Central memory CD8-positive, alpha-beta T cell (primary cell): ENCODE measurements around the gene SECTM1.

ENCODE experiments used
- ATAC-seq: fragments of 150-1000 bp; cut with Tn5 transposase; replicated peaks from 2 replicates; pipeline ENCODE4 v1.10.0; 2022; ENCODE audit warnings: mild to moderate bottlenecking, moderate FRiP score, moderate number of reproducible peaks; ENCODE audit not compliant: poor library complexity, severe bottlenecking; ENCODE audit errors: extremely low read depth
- DNase-seq, 2 donors: peaks; one replicate each; pipeline ENCODE4 v3.0.0; 2021; ENCODE audit warnings: low spot score in 2 of 2
- H3K27ac Mint-ChIP-seq: one replicate; pipeline ENCODE4 v1.8.0; 2022; ENCODE audit warnings: low read depth, mild to moderate bottlenecking, moderate library complexity, mixed read lengths
- H3K27me3 Mint-ChIP-seq: one replicate; pipeline ENCODE4 v1.8.0; 2022; ENCODE audit warnings: mixed read lengths
- H3K36me3 Mint-ChIP-seq: one replicate; pipeline ENCODE4 v1.8.0; 2022; ENCODE audit warnings: mild to moderate bottlenecking, moderate library complexity, mixed read lengths; ENCODE audit not compliant: insufficient read depth
- H3K4me1 Mint-ChIP-seq: one replicate; pipeline ENCODE4 v1.8.0; 2022; ENCODE audit warnings: mixed read lengths
- H3K4me3 Mint-ChIP-seq: one replicate; pipeline ENCODE4 v1.8.0; 2022; ENCODE audit warnings: mild to moderate bottlenecking, moderate library complexity, mixed read lengths
- H3K9me3 Mint-ChIP-seq: one replicate; pipeline ENCODE4 v1.8.0; 2022; ENCODE audit warnings: mixed read lengths

The SECTM1 gene

DNA sequence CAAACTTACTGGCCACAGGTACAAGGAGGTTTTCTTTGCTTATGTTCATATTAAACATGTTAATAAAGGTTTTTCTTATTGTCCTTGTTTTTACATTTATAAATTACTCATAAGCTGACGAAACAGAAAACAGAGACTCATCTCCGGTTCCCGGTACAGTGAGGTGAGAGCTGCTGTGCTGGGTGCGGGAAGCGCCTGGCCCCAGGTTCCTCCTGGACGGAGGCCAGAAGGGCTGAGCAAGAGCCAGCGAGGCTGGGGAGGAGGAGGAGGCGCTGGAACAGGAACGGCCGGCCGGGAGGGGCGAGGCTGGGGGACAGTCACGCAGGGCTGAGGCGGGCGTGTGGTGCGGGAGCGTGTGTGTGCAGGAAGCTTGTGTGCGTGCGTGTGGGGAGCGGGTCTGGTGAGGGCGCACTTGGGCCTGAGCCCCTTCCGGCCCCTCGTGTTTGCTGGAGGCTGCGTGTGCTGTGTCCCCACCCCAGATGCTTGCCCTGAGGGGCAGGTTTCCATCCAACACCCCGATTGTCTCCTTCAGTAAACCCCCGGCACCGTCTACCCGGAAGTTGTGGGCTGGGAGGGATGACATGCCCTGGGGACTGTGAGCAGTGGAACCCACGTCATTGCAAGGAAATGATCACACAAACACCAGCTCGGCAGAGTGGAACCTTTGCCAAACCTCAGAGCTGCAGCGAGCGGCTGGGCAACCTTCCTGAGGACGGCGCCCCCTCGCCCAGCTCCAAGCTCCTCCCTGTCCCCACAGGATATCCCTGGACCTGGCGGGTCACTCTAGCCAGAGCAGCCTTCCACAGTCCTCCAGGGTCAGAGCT lies 35.6 kb downstream of the SECTM1 start:
- H3K36me3 Mint-ChIP-seq = peaks cover 32% of the 10 kb centered on the region
- H3K9me3 Mint-ChIP-seq = no peaks in the 10 kb centered on the region
- peak overlapping the region; percentile 90 for H3K4me3 Mint-ChIP-seq
- H3K4me1 Mint-ChIP-seq = peaks cover 66% of the 10 kb centered on the region
- H3K27ac Mint-ChIP-seq = peak overlapping the region; percentile 99
- ATAC-seq (peak; percentile 82), DNase-seq (peak; percentile 81 to 96)
- H3K27me3 Mint-ChIP-seq = no peaks in the 10 kb centered on the region

DNA sequence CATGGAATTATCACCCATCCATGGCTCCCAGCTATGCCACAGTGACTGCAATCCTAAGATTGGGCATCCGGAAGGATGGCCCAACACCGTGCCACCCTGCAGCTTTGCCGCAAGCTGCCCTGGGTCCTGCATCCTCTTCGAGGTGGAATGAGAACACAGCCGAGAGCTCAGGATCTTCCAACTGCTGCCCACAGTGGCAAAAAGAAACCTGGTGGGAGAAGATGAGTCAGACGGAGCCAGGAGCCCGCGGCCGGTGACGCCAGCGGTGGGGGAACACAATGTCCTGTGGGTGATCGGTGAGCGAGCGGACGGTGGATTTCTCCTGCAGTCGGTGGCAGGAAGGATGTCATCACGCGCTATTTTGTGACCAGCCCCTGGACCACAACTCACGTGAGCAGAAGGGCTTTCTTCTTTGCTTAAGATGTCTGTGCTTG lies 36.3 kb downstream of the SECTM1 start:
- no peaks in the 10 kb centered on the region for H3K9me3 Mint-ChIP-seq
- peak overlapping the region; percentile 99 for H3K27ac Mint-ChIP-seq
- H3K27me3 Mint-ChIP-seq = no peaks in the 10 kb centered on the region
- peak overlapping the region; percentile 90 for H3K4me3 Mint-ChIP-seq
- H3K4me1 Mint-ChIP-seq = peaks cover 67% of the 10 kb centered on the region
- ATAC-seq (peak; percentile 42), DNase-seq (peak; percentile 72 to 86)
- H3K36me3 Mint-ChIP-seq = peaks cover 36% of the 10 kb centered on the region

DNA sequence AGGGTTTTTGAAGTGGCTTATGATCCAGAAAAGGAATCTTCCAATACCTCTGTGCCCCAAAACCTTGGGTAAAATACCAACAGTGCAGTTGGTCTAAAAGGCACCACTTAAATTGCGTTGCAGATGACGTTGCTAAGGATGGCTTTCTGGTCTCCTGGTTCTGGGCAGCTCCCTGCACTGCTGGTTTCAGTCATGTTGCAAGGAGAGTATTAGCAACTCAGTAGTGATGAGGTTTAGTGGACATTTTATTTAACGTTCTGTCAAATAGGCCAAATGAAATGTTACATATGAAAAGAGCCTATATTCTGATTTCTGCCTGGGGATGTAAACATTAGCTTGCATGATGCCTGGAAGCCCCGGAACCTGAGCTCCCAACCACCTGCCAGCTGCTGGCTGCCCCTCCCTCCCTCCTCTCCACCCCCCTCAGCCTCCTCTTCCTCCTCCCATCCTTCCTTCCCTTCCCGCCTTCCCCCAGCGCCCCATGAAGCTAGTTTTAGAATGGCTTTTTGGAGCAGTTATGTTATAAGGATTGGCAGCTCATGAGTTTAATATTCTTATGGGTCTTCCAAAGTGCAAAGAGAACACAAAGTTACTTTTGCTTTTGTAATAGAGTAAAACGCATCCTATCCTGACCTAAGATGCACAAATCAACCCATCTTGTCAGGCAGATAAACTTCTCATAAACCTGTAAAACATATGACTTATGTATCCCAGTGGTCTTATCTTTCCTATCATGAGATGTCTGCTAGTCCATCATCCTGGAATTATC lies 36.9 kb downstream of the SECTM1 start:
- no peak for ATAC-seq
- H3K36me3 Mint-ChIP-seq = peaks cover 34% of the 10 kb centered on the region
- peak overlapping the region; percentile 90 for H3K4me3 Mint-ChIP-seq
- H3K27me3 Mint-ChIP-seq = no peaks in the 10 kb centered on the region
- H3K4me1 Mint-ChIP-seq = peaks cover 63% of the 10 kb centered on the region
- no peak for DNase-seq
- H3K9me3 Mint-ChIP-seq = no peaks in the 10 kb centered on the region
- H3K27ac Mint-ChIP-seq = peak overlapping the region; percentile 99

DNA sequence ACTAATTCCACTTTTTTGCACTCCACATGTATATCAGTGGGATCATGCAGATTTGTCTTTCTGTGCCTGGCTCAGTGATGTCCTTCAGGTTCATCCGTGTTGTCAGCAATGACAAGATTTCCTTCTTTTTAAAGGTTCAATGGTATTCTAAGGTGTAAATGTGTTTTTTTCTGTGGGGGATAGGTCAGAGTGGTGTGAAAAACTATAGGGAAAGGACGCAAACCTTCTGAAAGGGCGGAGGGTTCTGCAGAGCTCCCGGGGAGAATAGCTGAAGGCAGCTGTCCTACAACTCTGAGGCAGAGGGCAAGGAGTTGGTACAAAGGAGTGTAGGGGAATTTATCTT lies 38.1 kb downstream of the SECTM1 start:
- DNase-seq (no peak), ATAC-seq (no peak)
- H3K9me3 Mint-ChIP-seq = no peaks in the 10 kb centered on the region
- peaks cover 50% of the 10 kb centered on the region for H3K4me1 Mint-ChIP-seq
- H3K4me3 Mint-ChIP-seq = peak overlapping the region; percentile 26
- no peak overlapping the region for H3K27ac Mint-ChIP-seq
- H3K27me3 Mint-ChIP-seq = no peaks in the 10 kb centered on the region
- H3K36me3 Mint-ChIP-seq = peaks cover 34% of the 10 kb centered on the region

DNA sequence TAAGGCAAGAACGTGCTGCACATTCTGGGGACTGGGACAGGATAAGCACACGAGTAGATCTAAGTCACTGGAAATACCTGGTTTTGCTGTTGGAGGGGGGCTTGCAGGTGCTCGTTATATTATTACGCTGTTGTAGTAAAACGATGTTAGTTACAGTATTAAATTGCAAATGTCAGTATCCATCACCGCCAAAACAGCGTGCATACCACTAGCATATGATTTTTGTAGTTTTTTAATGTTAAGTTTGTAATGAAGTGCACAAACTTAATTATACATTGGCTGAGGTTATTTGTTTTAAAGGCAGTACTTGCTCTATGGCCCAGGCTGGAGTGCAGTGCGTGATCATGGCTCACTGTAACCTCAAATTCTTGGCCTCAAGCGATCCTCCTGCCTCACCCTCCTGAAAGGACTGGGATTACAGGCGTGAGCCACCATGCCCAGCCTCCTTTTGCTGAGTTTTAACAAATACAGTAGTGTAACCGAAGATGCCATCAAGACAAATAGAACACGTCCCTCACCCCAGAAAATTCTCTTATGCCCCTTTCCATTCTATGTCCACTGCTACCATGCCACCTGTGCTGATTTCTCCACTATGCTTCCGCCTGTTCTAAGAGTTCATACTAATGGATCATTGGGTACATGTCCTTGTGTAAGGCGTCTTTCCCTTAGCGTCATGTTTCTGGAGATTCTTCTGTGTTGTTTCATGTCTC lies 39.3 kb downstream of the SECTM1 start:
- Mint-ChIP-seq H3K4me3 (peak overlapping the region; percentile 44), H3K27me3 (no peaks in the 10 kb centered on the region), H3K27ac (peak overlapping the region; percentile 27), H3K9me3 (no peaks in the 10 kb centered on the region), H3K36me3 (peaks cover 32% of the 10 kb centered on the region), H3K4me1 (peaks cover 38% of the 10 kb centered on the region)
- no peak for ATAC-seq
- DNase-seq = no peak

DNA sequence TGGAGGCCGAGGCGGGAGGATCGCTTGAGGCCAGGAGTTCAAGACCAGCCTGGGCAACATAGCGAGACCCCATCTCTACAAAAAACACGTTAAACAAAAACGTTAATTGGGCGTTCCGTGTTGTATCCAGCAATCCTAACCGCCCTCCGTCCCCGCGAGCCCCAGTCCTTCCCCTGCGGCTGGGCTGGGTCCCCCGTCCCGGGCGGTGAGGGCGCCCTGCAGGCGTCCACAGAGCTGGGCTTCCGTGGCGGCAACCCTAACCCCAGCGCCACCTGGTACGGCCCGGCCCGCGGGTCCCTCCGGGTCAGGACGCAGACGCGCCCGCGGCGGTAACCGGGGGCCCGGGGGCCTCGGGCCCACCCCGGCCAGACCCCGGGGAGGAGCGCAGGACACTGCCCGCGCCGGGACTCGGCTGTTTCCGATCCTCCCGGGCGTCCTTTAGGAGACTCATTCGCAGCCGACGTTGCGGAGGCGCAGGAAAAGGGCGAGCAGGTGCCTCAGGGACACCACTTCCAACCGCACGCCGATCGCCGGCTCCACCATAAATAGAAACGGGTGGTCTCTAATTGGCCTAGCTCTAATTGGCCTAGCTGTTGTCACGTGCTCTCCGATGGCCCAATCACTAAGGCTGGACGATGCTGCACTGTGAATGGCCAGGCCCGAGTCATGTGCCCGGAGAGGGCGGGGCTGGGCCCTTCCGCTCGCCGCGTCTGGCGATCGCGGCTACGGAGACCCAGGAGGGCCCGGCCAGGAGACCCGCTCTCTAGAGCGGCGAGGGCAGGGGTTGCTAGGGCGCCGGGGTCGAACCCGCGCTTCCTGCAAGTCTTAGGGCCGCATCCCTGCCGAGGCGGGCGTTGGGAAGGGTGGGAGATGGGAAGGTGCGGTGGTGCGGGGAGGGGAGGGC lies 41.1 kb downstream of the SECTM1 start:
- Mint-ChIP-seq H3K36me3 (peaks cover 21% of the 10 kb centered on the region), H3K27ac (peak overlapping the region; percentile 78), H3K4me3 (peak overlapping the region; percentile 82), H3K4me1 (peaks cover 21% of the 10 kb centered on the region), H3K27me3 (no peaks in the 10 kb centered on the region), H3K9me3 (no peaks in the 10 kb centered on the region)
- peak; percentile 76 to 88 for DNase-seq
- peak; percentile 89 for ATAC-seq

DNA sequence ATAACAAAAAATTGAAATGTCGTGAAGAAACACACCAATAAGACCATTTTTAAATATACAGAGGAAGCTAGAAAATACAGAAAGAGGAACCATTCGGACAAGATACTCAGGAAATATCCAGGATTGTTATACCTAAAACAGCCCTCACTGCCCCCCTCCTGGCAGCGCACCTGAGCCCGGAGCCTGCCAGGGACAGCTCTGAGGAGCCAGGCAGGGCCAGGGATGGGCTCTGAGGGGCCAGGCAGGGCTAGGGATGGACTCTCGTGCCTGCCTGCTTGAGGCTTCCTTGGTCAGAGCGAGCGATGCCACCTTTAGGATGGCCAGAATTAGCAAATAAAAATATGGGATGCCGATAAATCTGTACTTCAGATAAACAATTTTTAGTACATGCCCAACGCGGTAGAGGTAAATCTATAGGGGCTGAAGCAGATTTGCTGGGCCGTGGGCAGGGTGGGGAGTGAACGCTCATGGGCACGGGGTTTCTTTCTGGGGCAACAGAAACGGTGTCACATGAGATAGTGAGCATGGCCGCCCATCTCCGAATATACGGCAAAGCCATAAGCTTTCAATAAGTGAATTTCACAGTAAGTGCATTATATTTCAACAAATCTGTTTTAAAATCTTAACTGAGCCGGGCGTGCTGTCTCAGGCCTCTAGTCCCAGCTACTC lies 41.9 kb downstream of the SECTM1 start:
- peaks cover 13% of the 10 kb centered on the region for H3K4me1 Mint-ChIP-seq
- H3K9me3 Mint-ChIP-seq = no peaks in the 10 kb centered on the region

DNA sequence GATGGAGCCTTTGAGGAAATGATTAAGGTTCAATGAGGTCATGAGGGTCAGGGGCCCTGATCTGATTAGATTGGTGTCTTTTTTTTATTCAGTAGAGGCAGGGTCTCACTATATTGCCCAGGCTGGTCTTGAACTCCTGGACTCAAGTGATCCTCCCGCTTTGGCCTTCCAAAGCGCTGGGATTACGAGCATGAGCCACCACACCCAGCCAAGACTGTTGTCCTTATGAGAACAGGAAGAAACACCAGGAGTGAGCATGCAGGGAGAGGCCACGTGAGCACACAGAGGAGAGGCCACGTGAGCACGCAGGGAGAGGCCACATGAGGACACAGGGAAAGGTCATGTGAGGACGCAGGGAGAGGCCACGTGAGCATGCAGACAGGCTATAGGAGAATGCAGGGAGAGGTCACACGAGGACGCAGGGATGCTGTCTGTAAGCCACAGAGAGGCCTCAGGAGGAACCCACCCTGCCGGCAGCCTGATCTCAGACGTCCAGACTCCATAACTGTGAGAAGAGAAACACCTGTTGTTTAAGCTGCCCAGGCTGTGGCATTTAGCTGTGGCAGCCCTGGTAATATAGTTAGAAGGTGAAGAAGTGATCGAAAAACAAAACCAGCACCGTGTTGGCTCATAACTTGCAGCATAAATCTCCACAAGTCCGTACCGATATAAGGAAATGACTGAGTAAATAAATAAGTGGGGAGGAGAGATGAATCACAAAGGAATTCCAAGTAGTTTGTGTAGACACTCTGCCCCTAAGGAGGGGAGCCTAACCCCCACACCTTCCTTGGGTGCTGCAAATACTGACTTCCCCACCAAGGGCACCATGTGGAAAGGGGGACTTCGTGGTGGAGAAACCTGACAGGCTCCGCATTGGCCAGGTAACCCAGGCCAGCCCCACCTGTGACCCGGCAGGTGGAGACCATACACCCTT lies 45.4 kb downstream of the SECTM1 start:
- DNase-seq (no peak), ATAC-seq (no peak)
- Mint-ChIP-seq H3K9me3 (no peaks in the 10 kb centered on the region), H3K27ac (no peak overlapping the region), H3K36me3 (peaks cover 5% of the 10 kb centered on the region), H3K4me1 (peaks cover 12% of the 10 kb centered on the region), H3K4me3 (no peak overlapping the region), H3K27me3 (no peaks in the 10 kb centered on the region)

More for the DNA sequence above, 41.9 kb downstream of the SECTM1 start:
- Mint-ChIP-seq H3K36me3 (peaks cover 14% of the 10 kb centered on the region), H3K27ac (no peak overlapping the region), H3K4me3 (peak overlapping the region; percentile 82), H3K27me3 (no peaks in the 10 kb centered on the region)
- DNase-seq (no peak), ATAC-seq (no peak)

DNA sequence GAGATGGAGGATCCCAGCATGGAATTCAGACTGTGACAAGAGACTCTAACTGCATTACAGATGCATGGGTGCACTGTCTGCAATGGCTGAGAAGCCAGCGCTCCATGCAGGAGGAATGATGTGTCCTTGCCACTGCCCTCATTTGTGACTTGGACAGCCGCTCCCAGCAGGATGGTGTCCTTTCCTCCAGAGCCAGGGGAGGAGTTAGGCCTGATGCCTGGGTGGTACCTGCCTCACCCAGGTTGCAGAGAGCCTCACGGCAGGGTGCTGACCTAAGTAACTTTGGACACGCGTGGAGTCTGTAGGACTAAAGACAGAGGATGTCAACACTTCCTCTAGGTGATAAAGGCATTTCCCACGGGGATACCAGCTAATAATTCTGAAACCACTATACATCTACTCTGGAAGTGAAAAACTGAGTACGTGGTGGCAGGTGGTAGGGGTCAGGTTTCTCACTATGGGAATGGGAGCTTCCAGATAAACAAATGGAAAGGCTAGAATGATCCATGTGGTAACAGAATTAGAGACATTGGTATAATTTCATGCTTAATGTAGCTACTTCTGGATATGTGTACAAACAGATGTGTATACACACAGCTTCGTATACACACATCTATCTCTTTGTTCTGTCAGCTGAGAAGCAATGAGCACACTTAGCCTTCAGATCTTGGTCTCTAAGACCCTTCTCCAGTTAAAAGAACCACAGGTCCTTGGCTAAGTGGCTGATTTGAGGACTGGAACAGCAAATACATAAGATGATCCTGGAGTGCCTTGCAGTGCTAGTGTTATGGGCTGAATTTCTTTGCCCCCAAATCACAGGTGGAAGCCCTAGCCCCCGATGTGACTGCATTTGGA lies 46.3 kb downstream of the SECTM1 start:
- Mint-ChIP-seq H3K27ac (no peak overlapping the region), H3K4me3 (no peak overlapping the region), H3K36me3 (no peaks in the 10 kb centered on the region), H3K27me3 (no peaks in the 10 kb centered on the region), H3K4me1 (peaks cover 8% of the 10 kb centered on the region), H3K9me3 (no peaks in the 10 kb centered on the region)
- ATAC-seq = no peak
- DNase-seq = no peak

DNA sequence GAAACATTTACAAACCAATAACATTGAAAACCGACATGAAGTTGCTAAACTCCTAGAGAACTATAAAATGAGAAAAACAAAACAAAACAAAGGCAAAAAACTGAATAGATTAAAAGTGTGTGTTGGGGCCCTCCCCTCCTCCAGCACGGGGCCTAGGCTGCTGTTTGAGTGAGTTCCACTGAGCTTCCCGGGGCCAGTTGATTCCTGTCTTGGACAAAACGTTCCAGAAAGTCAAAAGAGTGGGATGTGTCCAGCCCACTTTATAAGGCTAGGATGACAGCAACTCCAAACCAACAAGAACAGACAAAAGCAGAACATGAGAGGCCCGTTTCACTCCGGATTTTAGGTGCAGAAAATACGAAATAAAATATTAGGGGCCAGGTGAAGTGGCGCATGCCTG lies 48.4 kb downstream of the SECTM1 start:
- Mint-ChIP-seq H3K27ac (no peak overlapping the region), H3K27me3 (no peaks in the 10 kb centered on the region), H3K36me3 (no peaks in the 10 kb centered on the region), H3K4me3 (no peak overlapping the region), H3K4me1 (peaks cover 21% of the 10 kb centered on the region), H3K9me3 (no peaks in the 10 kb centered on the region)
- no peak for DNase-seq
- ATAC-seq = no peak
